ENCODE data around the gene ZNF672. TPM values are rescaled to one million over a fixed set of nuclear protein-coding genes. Genes with fewer than 3 reads are reported as not detected.
A peak's percentile ranks its signal among the peaks of the same experiment; 100 is the strongest.

ZNF672 gene
- total and polyA plus RNA-seq, 2 of the 13 experiments (the other 11 are each of a cell fraction or from before 2014, with no cell fraction given): 17.2 to 22.9 TPM

- ChIA-PET POLR2A (interaction anchor here (0.9 to 5.6 kb wide), 7 partner anchors 13 to 80 kb away, joined by 3 to 108 read pairs (median 7); partner anchors contain the start of genes PGBD2, ZNF672 and ZNF692), CTCF (ENCODE audit: low intra/inter-chr PET ratio, low total read pairs) (no interaction called here)
- no peaks in the 10 kb centered on the region for H3K9me3 ChIP-seq (ENCODE audit: low read length)
- H2AFZ ChIP-seq (ENCODE audit: low read length): peak overlapping the region; percentile 96
- peak overlapping the region; percentile 94 for H3K9ac ChIP-seq (ENCODE audit: insufficient read depth, low read depth, low read length)
- 2% methylated on average over 18 of the region's 18 CpGs for WGBS (ENCODE audit: low lambda C conversion rate)
- DNase-seq (ENCODE audit: low spot score) (no peak), FAIRE-seq (no peak), ATAC-seq (peak; percentile 11)
- peak overlapping the region; percentile 71 to 92 (median 81) for H3K4me3 ChIP-seq (replicated peaks in 1 of 3; ENCODE audit: insufficient read depth in 1 of 3, low read depth in 2 of 3, low read length in 3 of 3)
- H3K27me3 ChIP-seq (ENCODE audit: control insufficient read depth in 1 of 2, insufficient read depth in 2 of 2, low read length in 2 of 2): no peaks in the 10 kb centered on the region; a peak in 1 of 5 replicates
- no TSS peak for BruUV-seq (replicated peaks)
- in situ Hi-C loops (cut with HindIII; ENCODE audit: extremely low pct_ligation_motif_present, low pct_unique_long_range_greater_than_20kb): no loop called here
- H3K79me2 ChIP-seq (ENCODE audit: insufficient read depth, low read length): peaks cover 37% of the 10 kb centered on the region
- peak overlapping the region; percentile 96 for H3K4me2 ChIP-seq (ENCODE audit: low read depth, low read length)
- H4K20me1 ChIP-seq (ENCODE audit: insufficient read depth, low read length): no peaks in the 10 kb centered on the region
- H3K36me3 ChIP-seq (replicated peaks in 1 of 2; ENCODE audit: control insufficient read depth in 1 of 2, insufficient read depth in 2 of 2, low read length in 2 of 2): peaks cover 0 to 22% of the 10 kb centered on the region in 2 experiments; a peak in 4 of 5 replicates
- intact Hi-C loops (cut with micrococcal nuclease; ENCODE audit: unreplicated experiment): loop anchor here (2.0 kb wide), 1 partner anchor 47 kb away; no protein-coding TSS in a partner anchor
- H3K27ac ChIP-seq (ENCODE audit: extremely low read length, insufficient read depth, low read length): peak overlapping the region; percentile 99
- peaks cover 75% of the 10 kb centered on the region for H3K4me1 ChIP-seq (ENCODE audit: insufficient read depth, low read length)
- TF ChIP-seq POLR2AphosphoS5 (IDR thresholded peaks at IDR 0.05; ENCODE audit: low read depth, low read length): peak; percentile 36; the same call in 1 of the 2 replicates
- TF ChIP-seq SRSF1 (optimal IDR thresholded peaks at IDR 0.05; ENCODE audit: low read depth, low read length): peak; percentile 21
- TF ChIP-seq POLR2A (IDR thresholded peaks at IDR 0.05; ENCODE audit: insufficient read depth in 1 of 2, low read depth in 2 of 2, low read length in 2 of 2): peak in 1 of 2 experiments; percentile 54; a peak in 2 of 4 replicates
- 0 out of 2 replicates have a peak, but pooled peaks have one; percentile 27 for TF ChIP-seq E2F5 (CRISPR knock-in tag; conservative IDR thresholded peaks at IDR 0.05)
- TF ChIP-seq AGO2 (optimal IDR thresholded peaks at IDR 0.05; ENCODE audit: low read depth, low read length): no peak
- TF ChIP-seq SALL1 (CRISPR knock-in tag; IDR thresholded peaks at IDR 0.05): 0 out of 2 replicates have a peak, but pooled peaks have one; percentile 12
- no peak for TF ChIP-seq PRDM15 (CRISPR knock-in tag; IDR thresholded peaks at IDR 0.05)
- TF ChIP-seq AKAP8 (CRISPR knock-in tag; IDR thresholded peaks at IDR 0.05): 0 out of 2 replicates have a peak, but pooled peaks have one; percentile 16
- TF ChIP-seq ARHGAP35 (CRISPR knock-in tag; IDR thresholded peaks at IDR 0.05; ENCODE audit: borderline replicate concordance): no peak
- 0 out of 2 replicates have a peak, but pooled peaks have one; percentile 29 for TF ChIP-seq FOXO1 (CRISPR knock-in tag; IDR thresholded peaks at IDR 0.05)
- no peak for TF ChIP-seq TIGD3 (CRISPR knock-in tag; IDR thresholded peaks at IDR 0.05; ENCODE audit: borderline replicate concordance)
- 0 out of 2 replicates have a peak, but pooled peaks have one; percentile 11 for TF ChIP-seq MXD4 (CRISPR knock-in tag; IDR thresholded peaks at IDR 0.05)
- TF ChIP-seq TFE3 (CRISPR knock-in tag; IDR thresholded peaks at IDR 0.05): 0 out of 2 replicates have a peak, but pooled peaks have one; percentile 12
- TF ChIP-seq KLF15 (CRISPR knock-in tag; IDR thresholded peaks at IDR 0.05; ENCODE audit: borderline replicate concordance): no peak
- peak; percentile 3 for TF ChIP-seq JARID2 (CRISPR knock-in tag; IDR thresholded peaks at IDR 0.05; ENCODE audit: insufficient replicate concordance)
- TF ChIP-seq POGZ (CRISPR knock-in tag; IDR thresholded peaks at IDR 0.05): 0 out of 2 replicates have a peak, but pooled peaks have one; percentile 43
- peak; percentile 59; the same call in 1 of the 2 replicates for TF ChIP-seq ZNF333 (CRISPR knock-in tag; IDR thresholded peaks at IDR 0.05; ENCODE audit: borderline replicate concordance)
Measured at GRCh38 chr1:248825573-248825908, 12.5 kb upstream of the ZNF672 start.

Measured in HepG2 (cell line).